Upper lobe of right lung (tissue), 1 donor: ENCODE measurements around the gene KRT2. TPM values are rescaled to one million over a fixed set of nuclear protein-coding genes. Genes with fewer than 3 reads are reported as not detected.
A peak's percentile ranks its signal among the peaks of the same experiment; 100 is the strongest.

Experiments
- ATAC-seq: fragments of 200-7000 bp; cut with Tn5 transposase; one replicate; pipeline ENCODE4 v1.9.1; 2020; ENCODE audit warnings: mild to moderate bottlenecking, moderate library complexity
- DNase-seq: peaks from one replicate; pipeline ENCODE4 v3.0.0-alpha.2; 2020
- H3K27ac ChIP-seq: fragments of 200-600 bp; one replicate; pipeline ENCODE4 v1.8.0; 2022
- H3K27me3 ChIP-seq: fragments of 200-600 bp; one replicate; pipeline ENCODE4 v1.8.0; 2022; ENCODE audit warnings: mild to moderate bottlenecking
- H3K36me3 ChIP-seq: fragments of 200-600 bp; one replicate; pipeline ENCODE4 v1.8.0; 2022
- H3K4me1 ChIP-seq: fragments of 200-600 bp; one replicate; pipeline ENCODE4 v1.8.0; 2022
- H3K4me3 ChIP-seq: fragments of 200-600 bp; one replicate; pipeline ENCODE4 v1.8.0; 2022; ENCODE audit warnings: mild to moderate bottlenecking
- H3K9me3 ChIP-seq: fragments of 200-600 bp; one replicate; pipeline ENCODE4 v1.8.0; 2022
- CTCF ChIP-seq: fragments of 200-600 bp; IDR thresholded peaks from one replicate; pipeline ENCODE4 v1.8.0; 2022; ENCODE audit warnings: antibody characterized with exemption
- intact Hi-C: fragments of 100-400 bp; cut with DNase I; formaldehyde crosslinking; loops from one replicate; pipeline ENCODE4 v1.11.0; 2022
- total RNA-seq: library from RNA; stranded (reverse); fragmentation: NEBNext Ultra II Directional; extraction: Animal tissue kit (Norgen Biotek cat#: 25700); gene quantifications from one replicate; pipeline ENCODE4 v1.2.1, GENCODE V29; 2021
- donor health status: DM: no; HTN: yes; CAD: no; lungs with severe emphysema.

The KRT2 gene
- total RNA-seq, 1 donor from 2014 or later: not detected

- TF ChIP-seq CTCF: no peak
These were observed 39.8 kb upstream of the KRT2 start for GRCh38 chr12:52691841-52692150.

DNA sequence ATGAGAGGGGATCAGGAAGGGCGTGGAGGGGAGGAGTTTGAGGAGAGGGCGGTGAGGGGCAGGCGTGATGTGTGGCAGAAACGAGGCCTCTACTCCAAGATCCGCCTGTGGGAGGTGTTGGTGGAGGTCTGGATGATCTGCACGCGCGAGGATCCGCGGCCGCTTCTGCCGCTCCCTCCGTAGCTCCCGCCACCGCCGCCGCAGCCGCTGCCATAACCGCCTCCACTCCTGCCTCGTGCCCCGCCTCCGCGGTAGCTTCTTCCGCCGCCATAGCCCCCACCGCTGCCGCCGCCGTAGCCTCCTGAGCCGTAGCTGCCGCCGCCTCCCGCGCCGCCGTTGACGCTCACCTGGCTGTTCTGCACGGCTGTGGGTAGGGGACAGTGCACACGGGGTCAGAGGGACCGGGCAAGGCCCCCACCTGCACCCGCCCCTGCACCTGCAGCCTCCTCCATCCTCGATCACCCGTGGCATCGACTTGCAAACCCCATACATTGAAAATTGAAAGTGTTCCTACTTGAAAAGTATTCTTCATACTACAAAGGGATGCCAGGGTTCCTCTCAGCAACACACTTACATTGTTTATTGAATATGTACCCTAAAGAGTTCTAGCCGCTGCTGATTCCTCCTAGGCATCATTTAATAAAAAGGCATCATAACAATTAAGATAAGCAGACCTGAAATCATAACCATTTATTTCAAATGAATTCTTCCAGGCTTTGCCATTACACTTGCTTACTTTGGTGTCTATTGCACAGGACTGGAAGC lies 39.2 kb upstream of the KRT2 start:
- Histone ChIP-seq H3K36me3 (no peaks in the 10 kb centered on the region), H3K4me3 (peak overlapping the region; percentile 29), H3K27me3 (peaks cover 45% of the 10 kb centered on the region), H3K27ac (no peak overlapping the region), H3K4me1 (peaks cover 8% of the 10 kb centered on the region), H3K9me3 (no peaks in the 10 kb centered on the region)
- intact Hi-C loops: no loop called here
- DNase-seq (no peak), ATAC-seq (peak; percentile 48)
- TF ChIP-seq CTCF: no peak

More at GRCh38 chr12:52691841-52692150, 39.8 kb upstream of the KRT2 start:
- no peaks in the 10 kb centered on the region for H3K9me3 ChIP-seq
- H3K4me1 ChIP-seq: peaks cover 8% of the 10 kb centered on the region
- intact Hi-C loops: no loop called here
- no peak for DNase-seq
- H3K27ac ChIP-seq: no peak overlapping the region
- no peak overlapping the region for H3K4me3 ChIP-seq
- no peaks in the 10 kb centered on the region for H3K36me3 ChIP-seq
- peaks cover 45% of the 10 kb centered on the region for H3K27me3 ChIP-seq
- no peak for ATAC-seq

GRCh38 chr12:52690351-52691075 lies 38.5 kb upstream of the KRT2 start:
- Histone ChIP-seq H3K4me3 (peak overlapping the region; percentile 29), H3K4me1 (peaks cover 8% of the 10 kb centered on the region), H3K27ac (no peak overlapping the region), H3K36me3 (no peaks in the 10 kb centered on the region), H3K9me3 (no peaks in the 10 kb centered on the region), H3K27me3 (peaks cover 42% of the 10 kb centered on the region)
- no peak for TF ChIP-seq CTCF
- DNase-seq (no peak), ATAC-seq (no peak)
- intact Hi-C loops: no loop called here

DNA sequence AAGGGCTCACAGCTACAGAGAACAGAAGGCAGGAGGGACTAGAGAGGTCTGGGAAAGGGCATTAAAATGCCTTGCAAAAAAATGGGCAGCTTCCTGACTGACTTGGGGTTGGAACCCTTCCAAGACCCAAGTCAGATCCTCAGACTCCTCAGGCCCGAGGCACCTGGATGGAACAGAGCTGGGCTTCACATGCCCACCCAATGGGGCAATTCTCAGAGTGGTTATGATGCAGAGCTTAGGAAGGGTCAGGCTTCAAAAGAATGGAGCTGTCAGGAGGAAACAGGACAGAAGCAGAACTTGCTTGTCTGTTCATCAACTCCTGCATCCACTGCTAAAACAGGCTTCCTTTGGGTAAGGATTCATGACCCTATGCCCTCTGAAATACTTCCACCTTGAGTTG lies 37.9 kb upstream of the KRT2 start:
- Histone ChIP-seq H3K4me3 (no peak overlapping the region), H3K4me1 (peaks cover 8% of the 10 kb centered on the region), H3K9me3 (no peaks in the 10 kb centered on the region), H3K36me3 (no peaks in the 10 kb centered on the region), H3K27ac (no peak overlapping the region), H3K27me3 (peaks cover 38% of the 10 kb centered on the region)
- TF ChIP-seq CTCF: no peak
- no peak for ATAC-seq
- intact Hi-C loops: no loop called here
- no peak for DNase-seq

- DNase-seq (no peak), ATAC-seq (no peak)
- peaks cover 8% of the 10 kb centered on the region for H3K4me1 ChIP-seq
- H3K36me3 ChIP-seq: no peaks in the 10 kb centered on the region
- no peak overlapping the region for H3K27ac ChIP-seq
- no peaks in the 10 kb centered on the region for H3K9me3 ChIP-seq
- H3K4me3 ChIP-seq: no peak overlapping the region
- TF ChIP-seq CTCF: no peak
- intact Hi-C loops: no loop called here
- H3K27me3 ChIP-seq: peaks cover 36% of the 10 kb centered on the region
These were observed 37.2 kb upstream of the KRT2 start for GRCh38 chr12:52689239-52689638.
